IMR-90 (cell line): ENCODE measurements around the gene SIKE1.
"Not testable (repeated sequence)": the region's sequence is repeated elsewhere in the genome, so short reads cannot be mapped to it uniquely, and the experiment has no call there.

Source experiments
- CTCF ChIP-seq: conservative IDR thresholded peaks from 2 replicates; pipeline ENCODE4 v1.5.1; 2012; ENCODE audit warnings: mild to moderate bottlenecking, low read depth, low read length, improper control_type of control experiment
- ELK1 ChIP-seq: fragments of 150-350 bp; IDR thresholded peaks from 2 replicates; pipeline ENCODE4 v1.6.1; 2016; ENCODE audit warnings: low read depth, mild to moderate bottlenecking, low read length, moderate library complexity, borderline replicate concordance
- FOS ChIP-seq: fragments of 150-350 bp; IDR thresholded peaks from 2 replicates; pipeline ENCODE4 v1.6.1; 2016; ENCODE audit warnings: low read depth, low read length
- MXI1 ChIP-seq: IDR thresholded peaks from 2 replicates; pipeline ENCODE4 v1.6.1; 2012; ENCODE audit warnings: low read depth, mild to moderate bottlenecking, low read length, moderate library complexity, borderline replicate concordance
- POLR2A ChIP-seq: IDR thresholded peaks from 2 replicates; pipeline ENCODE4 v1.6.1; 2012; ENCODE audit warnings: mild to moderate bottlenecking, low read depth, low read length
- RAD21 ChIP-seq: IDR thresholded peaks from 2 replicates; pipeline ENCODE4 v1.6.1; 2012; ENCODE audit warnings: low read length, improper control_type of control experiment
- RFX5 ChIP-seq: IDR thresholded peaks from 2 replicates; pipeline ENCODE4 v1.8.0; 2012; ENCODE audit warnings: low read depth, mild to moderate bottlenecking, low read length, moderate library complexity
- SMC3 ChIP-seq: fragments of 150-350 bp; IDR thresholded peaks from 2 replicates; pipeline ENCODE4 v1.6.1; 2016; ENCODE audit warnings: low read depth, mild to moderate bottlenecking, antibody characterized with exemption, low read length, moderate library complexity
- TF ChIP-seq, protein P1 (sequence below): fragments of 150-350 bp; IDR thresholded peaks from 2 replicates; pipeline ENCODE4 v1.6.1; 2017; ENCODE audit warnings: mild to moderate bottlenecking, antibody characterized with exemption, low read length, low read depth

- not testable (repeated sequence) for TF ChIP-seq POLR2A, CTCF, MXI1, RFX5, ELK1, RAD21, SMC3, FOS
- TF ChIP-seq, protein P1, sequence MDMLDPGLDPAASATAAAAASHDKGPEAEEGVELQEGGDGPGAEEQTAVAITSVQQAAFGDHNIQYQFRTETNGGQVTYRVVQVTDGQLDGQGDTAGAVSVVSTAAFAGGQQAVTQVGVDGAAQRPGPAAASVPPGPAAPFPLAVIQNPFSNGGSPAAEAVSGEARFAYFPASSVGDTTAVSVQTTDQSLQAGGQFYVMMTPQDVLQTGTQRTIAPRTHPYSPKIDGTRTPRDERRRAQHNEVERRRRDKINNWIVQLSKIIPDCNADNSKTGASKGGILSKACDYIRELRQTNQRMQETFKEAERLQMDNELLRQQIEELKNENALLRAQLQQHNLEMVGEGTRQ = not testable (repeated sequence)
Measured at GRCh38 chr1:114804449-114804848, 24.0 kb upstream of the SIKE1 start.
